ENCODE results near the gene SLC30A3.

Gene SLC30A3

DNA sequence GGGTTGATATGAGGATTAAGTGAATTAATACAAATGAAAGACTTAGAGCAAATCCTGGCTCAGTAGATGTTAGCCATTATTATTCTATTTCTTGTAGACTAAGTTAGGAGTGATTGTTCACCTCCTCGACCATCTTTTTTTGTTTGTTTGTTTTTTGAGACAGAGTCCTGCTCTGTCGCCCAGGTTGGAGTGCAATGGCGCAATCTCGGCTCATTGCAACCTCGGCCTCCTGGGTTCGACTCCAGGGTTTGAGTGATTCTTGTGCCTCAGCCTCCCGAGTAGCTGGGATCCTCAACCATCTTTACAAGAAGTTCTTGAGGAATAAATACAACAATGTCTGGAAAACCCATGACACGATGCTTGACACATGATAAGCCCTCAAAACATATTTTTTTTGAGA is 32.1 kb upstream of the SLC30A3 start:
- H3K4me2 ChIP-seq (ENCODE audit: low read depth, low read length), result no peak overlapping the region
- no peak for DNase-seq
- no peak overlapping the region for H3K4me3 ChIP-seq (ENCODE audit: low read length)
- H3K9me3 ChIP-seq (replicated peaks; ENCODE audit: insufficient read depth, low read length), result no peaks in the 10 kb centered on the region
- H4K20me1 ChIP-seq (ENCODE audit: insufficient read depth, low read length), result no peaks in the 10 kb centered on the region
- no peaks in the 10 kb centered on the region for H3K4me1 ChIP-seq (ENCODE audit: low read length)
- TF ChIP-seq EZH2phosphoT487 (IDR thresholded peaks at IDR 0.05; ENCODE audit: low read length), result no peak
- TF ChIP-seq EZH2 (optimal IDR thresholded peaks at IDR 0.05; ENCODE audit: low read depth, low read length), result no peak
- TF ChIP-seq, protein P1, sequence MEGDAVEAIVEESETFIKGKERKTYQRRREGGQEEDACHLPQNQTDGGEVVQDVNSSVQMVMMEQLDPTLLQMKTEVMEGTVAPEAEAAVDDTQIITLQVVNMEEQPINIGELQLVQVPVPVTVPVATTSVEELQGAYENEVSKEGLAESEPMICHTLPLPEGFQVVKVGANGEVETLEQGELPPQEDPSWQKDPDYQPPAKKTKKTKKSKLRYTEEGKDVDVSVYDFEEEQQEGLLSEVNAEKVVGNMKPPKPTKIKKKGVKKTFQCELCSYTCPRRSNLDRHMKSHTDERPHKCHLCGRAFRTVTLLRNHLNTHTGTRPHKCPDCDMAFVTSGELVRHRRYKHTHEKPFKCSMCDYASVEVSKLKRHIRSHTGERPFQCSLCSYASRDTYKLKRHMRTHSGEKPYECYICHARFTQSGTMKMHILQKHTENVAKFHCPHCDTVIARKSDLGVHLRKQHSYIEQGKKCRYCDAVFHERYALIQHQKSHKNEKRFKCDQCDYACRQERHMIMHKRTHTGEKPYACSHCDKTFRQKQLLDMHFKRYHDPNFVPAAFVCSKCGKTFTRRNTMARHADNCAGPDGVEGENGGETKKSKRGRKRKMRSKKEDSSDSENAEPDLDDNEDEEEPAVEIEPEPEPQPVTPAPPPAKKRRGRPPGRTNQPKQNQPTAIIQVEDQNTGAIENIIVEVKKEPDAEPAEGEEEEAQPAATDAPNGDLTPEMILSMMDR (IDR thresholded peaks at IDR 0.05; ENCODE audit: low read length), result no peak
- H3K79me2 ChIP-seq (ENCODE audit: low read length), result no peaks in the 10 kb centered on the region
- H3K9ac ChIP-seq (ENCODE audit: low read length), result no peak overlapping the region
- H3F3A ChIP-seq (ENCODE audit: insufficient read depth, low read length), result no peaks in the 10 kb centered on the region
- H3K27me3 ChIP-seq (replicated peaks; ENCODE audit: insufficient read depth, low read length), result no peaks in the 10 kb centered on the region
- no peak overlapping the region for H3K27ac ChIP-seq (ENCODE audit: low read length)
- H2AFZ ChIP-seq (ENCODE audit: low read length), result no peak overlapping the region
- no peaks in the 10 kb centered on the region for H3K36me3 ChIP-seq (replicated peaks; ENCODE audit: insufficient read depth, low read length)
- H3K9me2 ChIP-seq (replicated peaks; ENCODE audit: insufficient read depth, low read length), result no peaks in the 10 kb centered on the region

DNA sequence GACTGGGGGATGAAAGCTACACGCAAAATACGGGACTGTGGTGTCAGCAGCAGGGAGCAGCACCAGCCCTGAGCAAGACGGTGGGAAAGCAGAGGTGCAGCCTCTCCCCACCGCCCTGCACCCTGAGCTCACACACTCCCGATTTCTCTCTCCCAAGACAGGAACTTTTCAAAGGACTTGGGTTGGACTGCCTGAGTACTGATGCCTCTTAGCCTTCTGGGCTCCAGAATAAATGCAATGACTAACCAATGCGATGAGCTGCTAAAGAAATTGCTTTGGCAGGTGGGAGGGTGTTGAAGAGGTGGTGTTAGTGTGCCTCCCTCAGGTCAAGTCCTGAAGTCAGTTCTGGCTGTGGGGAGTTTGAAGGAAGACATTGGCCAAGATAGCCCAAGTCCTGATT is 29.0 kb upstream of the SLC30A3 start:
- Histone ChIP-seq H3K36me3 (replicated peaks; ENCODE audit: insufficient read depth, low read length) (no peaks in the 10 kb centered on the region), H3K9ac (ENCODE audit: low read length) (no peak overlapping the region), H3K4me3 (ENCODE audit: low read length) (no peak overlapping the region), H3F3A (ENCODE audit: insufficient read depth, low read length) (no peaks in the 10 kb centered on the region), H4K20me1 (ENCODE audit: insufficient read depth, low read length) (no peaks in the 10 kb centered on the region), H3K27me3 (replicated peaks; ENCODE audit: insufficient read depth, low read length) (no peaks in the 10 kb centered on the region), H3K27ac (ENCODE audit: low read length) (no peak overlapping the region), H2AFZ (ENCODE audit: low read length) (no peak overlapping the region), H3K4me1 (ENCODE audit: low read length) (no peaks in the 10 kb centered on the region), H3K9me2 (replicated peaks; ENCODE audit: insufficient read depth, low read length) (no peaks in the 10 kb centered on the region), H3K9me3 (replicated peaks; ENCODE audit: insufficient read depth, low read length) (no peaks in the 10 kb centered on the region), H3K4me2 (ENCODE audit: low read depth, low read length) (no peak overlapping the region), H3K79me2 (ENCODE audit: low read length) (no peaks in the 10 kb centered on the region)
- no peak for TF ChIP-seq EZH2phosphoT487 (IDR thresholded peaks at IDR 0.05; ENCODE audit: low read length)
- TF ChIP-seq, protein P1 (IDR thresholded peaks at IDR 0.05; ENCODE audit: low read length), result no peak
- TF ChIP-seq EZH2 (optimal IDR thresholded peaks at IDR 0.05; ENCODE audit: low read depth, low read length), result no peak
- no peak for DNase-seq

DNA sequence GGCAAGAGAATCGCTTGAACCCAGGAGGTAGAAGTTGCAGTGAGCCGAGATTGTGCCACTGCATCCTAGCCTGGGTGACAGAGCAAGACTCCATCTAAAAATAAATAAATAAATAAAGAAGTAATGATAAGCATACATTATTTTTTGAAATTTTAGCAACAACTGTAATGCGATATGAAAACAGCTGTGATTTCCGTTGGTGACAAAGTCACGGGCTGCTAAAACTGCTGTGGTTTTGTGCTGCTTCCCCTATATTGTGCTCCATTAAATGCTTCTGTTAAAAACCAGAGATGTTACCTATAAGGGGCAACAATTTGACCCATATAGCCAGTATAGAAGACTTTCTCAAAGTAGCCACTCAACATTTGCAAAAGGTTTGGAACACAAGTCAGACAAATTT is 27.7 kb upstream of the SLC30A3 start:
- H3K27ac ChIP-seq (ENCODE audit: low read length), result no peak overlapping the region
- H3K36me3 ChIP-seq (replicated peaks; ENCODE audit: insufficient read depth, low read length), result no peaks in the 10 kb centered on the region
- H2AFZ ChIP-seq (ENCODE audit: low read length), result no peak overlapping the region
- no peaks in the 10 kb centered on the region for H3F3A ChIP-seq (ENCODE audit: insufficient read depth, low read length)
- H3K9me2 ChIP-seq (replicated peaks; ENCODE audit: insufficient read depth, low read length), result no peaks in the 10 kb centered on the region
- no peak for DNase-seq
- TF ChIP-seq EZH2 (optimal IDR thresholded peaks at IDR 0.05; ENCODE audit: low read depth, low read length) (no peak), EZH2phosphoT487 (IDR thresholded peaks at IDR 0.05; ENCODE audit: low read length) (no peak)
- TF ChIP-seq, protein P1 (IDR thresholded peaks at IDR 0.05; ENCODE audit: low read length), result no peak
- no peaks in the 10 kb centered on the region for H3K9me3 ChIP-seq (replicated peaks; ENCODE audit: insufficient read depth, low read length)
- H3K79me2 ChIP-seq (ENCODE audit: low read length), result no peaks in the 10 kb centered on the region
- no peaks in the 10 kb centered on the region for H4K20me1 ChIP-seq (ENCODE audit: insufficient read depth, low read length)
- no peaks in the 10 kb centered on the region for H3K27me3 ChIP-seq (replicated peaks; ENCODE audit: insufficient read depth, low read length)
- H3K9ac ChIP-seq (ENCODE audit: low read length), result no peak overlapping the region
- no peaks in the 10 kb centered on the region for H3K4me1 ChIP-seq (ENCODE audit: low read length)
- H3K4me3 ChIP-seq (ENCODE audit: low read length), result no peak overlapping the region
- no peak overlapping the region for H3K4me2 ChIP-seq (ENCODE audit: low read depth, low read length)

Measured in MM.1S (cell line).